GM15510 (cell line): ENCODE measurements around the gene UGT8.
A peak's percentile ranks its signal among the peaks of the same experiment; 100 is the strongest.

ENCODE experiments used
- POLR2A ChIP-seq: IDR thresholded peaks from 3 replicates; pipeline ENCODE4 v1.6.1; 2011; ENCODE audit warnings: borderline replicate concordance; ENCODE audit not compliant: insufficient read length; ENCODE audit errors: extremely low read depth

Gene UGT8, protein sequence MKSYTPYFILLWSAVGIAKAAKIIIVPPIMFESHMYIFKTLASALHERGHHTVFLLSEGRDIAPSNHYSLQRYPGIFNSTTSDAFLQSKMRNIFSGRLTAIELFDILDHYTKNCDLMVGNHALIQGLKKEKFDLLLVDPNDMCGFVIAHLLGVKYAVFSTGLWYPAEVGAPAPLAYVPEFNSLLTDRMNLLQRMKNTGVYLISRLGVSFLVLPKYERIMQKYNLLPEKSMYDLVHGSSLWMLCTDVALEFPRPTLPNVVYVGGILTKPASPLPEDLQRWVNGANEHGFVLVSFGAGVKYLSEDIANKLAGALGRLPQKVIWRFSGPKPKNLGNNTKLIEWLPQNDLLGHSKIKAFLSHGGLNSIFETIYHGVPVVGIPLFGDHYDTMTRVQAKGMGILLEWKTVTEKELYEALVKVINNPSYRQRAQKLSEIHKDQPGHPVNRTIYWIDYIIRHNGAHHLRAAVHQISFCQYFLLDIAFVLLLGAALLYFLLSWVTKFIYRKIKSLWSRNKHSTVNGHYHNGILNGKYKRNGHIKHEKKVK

DNA sequence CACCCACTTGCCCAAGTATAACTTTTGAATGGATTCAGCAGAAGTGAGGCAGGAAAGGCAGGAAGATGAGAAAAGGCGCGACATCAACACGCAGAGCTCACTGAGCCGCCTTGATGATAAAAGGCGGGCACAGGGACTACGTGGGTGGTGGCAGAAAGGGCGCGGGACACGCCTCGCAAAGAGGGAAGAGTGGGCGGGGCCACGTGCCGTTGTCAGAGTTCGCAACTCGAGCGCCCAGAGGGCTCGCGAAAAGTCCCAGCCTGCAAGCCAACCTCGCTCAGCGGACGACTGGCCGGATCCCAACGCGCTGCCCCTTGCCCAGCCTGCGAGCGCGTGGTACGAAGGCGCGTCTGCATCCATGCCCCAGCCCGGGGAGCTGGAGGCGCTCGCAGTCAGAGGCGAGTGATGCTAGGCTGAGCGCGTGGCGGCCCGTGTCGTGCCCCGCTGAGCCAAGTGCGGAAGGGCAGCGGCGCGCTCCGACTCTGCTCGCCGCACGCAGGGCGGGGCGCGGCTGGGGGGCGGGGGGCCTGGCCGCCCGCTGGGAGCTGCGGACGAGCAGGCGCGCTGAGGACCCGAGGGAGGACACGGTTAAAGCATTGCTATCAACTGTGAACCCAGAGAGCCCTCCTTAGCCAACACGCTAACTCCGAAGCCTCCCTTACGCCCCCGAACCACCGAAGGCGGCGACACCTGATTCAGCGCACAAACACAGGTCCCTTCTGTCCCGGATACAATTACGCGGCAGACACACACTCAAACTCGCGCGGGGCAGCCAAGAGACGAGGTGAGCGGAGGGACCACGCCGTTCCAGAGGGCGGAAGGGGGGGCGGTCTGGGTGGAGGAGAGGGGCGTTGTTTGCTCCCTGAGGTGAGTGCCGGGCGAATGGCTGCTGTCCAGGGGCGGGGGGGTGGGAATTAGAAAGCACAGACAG, at the start of gene UGT8:
TSS of gene UGT8 (plus strand) at position 617 of the 931 bp plus-strand sequence. CDS start 24,074 bp downstream, outside the sequence.
- peak; percentile 40 for TF ChIP-seq POLR2A

DNA sequence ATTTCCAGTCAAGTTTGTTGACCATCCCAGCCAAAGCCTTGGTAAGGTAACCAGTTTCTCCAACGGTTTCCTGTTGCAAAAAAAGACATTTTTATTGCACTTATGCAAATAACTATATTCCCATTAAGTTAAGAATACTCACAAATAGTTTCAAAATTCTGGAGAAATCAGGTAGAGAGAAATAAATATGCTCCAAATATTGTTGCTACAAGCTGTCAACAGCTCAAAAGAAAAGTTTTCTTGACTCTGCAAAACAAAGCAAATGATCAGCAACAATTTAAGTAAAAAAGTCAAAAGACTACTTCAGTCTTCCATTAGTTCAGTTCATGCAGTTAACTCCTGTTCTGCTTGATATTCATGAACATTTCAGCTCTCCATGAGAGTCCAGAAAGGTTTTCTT, 49.0 kb upstream of the UGT8 start:
- TF ChIP-seq POLR2A: no peak

DNA sequence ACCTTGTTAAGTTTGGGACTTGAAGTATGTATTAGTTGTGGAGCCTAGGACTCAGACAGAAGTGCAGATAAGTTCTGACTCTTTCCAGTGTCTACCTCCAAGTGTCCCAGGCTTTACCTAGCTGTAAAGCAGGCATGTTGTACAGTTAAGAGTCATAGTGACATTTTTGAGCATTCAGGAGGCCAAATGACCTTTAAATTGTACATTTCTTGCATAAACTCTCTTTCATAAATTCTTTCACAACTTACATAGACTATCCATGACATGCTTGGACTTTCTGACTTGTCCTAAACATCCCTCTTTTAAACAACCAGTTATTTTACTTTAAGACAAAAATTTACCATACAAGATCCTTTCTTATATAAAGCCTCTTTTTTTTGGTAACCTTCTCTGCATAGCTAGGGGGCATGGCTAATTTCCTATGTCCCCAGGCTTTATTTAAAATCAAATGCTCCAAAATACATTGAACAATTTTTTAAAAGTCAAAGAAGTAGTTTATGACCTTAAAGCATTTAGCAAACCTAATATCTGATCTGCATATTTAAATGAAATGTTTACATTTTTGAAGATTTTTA, 40.1 kb upstream of the UGT8 start:
- TF ChIP-seq POLR2A: no peak

DNA sequence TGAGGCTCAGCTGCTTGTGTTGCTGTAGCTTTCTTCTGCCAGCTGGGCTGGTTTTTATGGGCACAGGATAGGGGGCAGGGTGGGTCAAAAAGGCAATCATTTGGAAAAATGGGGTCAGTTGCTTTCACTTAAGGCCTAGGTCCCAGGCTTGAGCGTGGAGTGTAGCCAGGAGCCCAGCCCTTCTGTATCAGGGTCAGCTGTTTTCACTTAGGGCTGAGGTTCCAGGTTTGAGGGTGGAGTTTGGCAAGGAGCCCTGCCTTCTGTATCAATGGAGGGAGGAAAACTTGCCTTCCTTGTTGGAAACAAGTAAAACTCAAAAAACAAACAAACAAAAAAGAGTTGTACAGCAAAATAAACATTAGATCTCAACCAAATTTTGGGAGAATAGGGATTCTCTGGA, 37.0 kb upstream of the UGT8 start:
- TF ChIP-seq POLR2A: no peak

DNA sequence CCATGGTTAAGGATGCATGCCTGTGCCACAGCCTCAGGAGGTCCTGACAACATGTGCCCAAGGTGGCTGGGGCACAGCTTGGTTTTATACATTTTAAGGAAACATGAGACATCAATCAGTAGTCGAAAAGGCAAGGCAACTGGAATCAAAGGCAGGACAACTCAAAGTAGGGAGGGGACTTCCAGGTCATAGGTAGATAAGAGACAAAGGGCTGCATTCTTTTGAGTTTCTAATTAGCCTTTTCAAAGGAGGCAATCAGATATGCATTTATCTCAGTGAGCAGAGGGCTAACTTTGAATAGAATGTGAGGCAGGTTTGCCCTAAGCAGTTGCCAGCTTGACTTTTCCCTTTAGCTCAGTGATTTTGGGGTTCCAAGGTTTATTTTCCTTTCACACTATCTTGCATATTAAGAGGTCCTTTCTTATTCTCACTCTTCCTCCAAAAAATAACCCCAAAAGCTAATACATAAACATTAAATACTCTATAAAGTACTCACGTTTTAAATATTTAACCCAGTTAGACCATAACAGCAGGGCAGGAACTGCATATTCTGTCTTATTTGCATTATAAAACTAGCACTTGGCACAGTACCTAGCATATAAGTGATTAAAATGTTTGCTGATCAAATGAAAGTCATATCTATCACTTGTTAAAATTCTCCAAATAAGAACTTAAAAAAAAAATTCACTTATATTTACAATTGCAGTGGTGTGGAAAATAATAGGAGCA, 36.3 kb upstream of the UGT8 start:
- TF ChIP-seq POLR2A: no peak

DNA sequence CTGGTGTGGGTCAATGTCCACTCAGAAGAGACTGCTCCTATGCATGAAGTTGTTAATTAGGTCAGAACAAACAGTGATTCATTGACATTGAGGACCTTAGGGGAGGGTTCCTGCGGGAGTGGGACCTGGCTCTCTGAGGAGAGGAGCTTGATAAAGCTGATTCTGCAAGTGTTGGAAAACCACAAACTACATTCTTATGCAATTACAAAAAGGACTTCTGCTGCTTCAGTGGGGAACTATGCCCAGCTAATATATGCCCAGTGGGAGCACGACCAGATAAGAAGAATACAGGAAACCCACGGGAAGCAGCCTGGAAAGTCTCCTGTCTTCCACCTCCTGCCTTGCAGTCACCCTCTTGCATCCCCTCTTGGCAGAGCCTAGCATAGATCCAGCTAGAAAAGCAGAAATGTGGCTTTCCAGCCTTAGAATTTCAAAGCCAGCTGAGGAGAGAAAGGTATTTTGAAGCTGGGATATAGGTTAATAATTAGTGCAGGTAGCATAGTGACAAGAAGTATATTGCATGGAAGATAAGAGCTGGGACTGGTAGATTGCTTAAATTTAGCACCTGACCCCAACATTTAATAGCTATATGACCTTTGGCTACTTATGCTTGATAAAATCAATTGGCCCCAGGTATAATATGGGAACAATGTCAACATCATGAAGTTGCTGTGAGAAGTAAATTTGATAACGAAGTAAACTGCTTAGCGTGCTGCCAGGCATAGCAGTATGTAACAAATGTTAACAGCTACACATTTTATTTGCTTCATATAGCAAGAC, 34.9 kb upstream of the UGT8 start:
- no peak for TF ChIP-seq POLR2A

DNA sequence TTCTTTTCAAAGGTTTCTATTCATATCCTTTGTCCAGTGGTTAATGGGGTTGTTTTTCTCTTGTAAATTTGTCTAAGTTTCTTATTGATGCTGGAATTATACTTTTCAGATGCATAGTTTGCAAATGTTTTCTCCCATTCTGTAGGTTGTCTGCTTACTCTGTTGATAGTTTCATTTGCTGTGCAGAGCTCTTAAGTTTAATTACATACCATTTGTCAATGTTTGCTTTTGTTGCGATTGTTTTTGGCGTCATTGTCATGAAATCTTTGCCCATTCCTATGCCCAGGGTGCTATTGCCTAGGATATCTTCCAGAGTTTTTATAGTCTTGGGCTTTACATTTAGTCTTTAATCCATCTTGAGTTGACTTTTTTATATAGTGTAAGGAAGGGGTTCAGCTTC, 21.2 kb upstream of the UGT8 start:
- TF ChIP-seq POLR2A: no peak

DNA sequence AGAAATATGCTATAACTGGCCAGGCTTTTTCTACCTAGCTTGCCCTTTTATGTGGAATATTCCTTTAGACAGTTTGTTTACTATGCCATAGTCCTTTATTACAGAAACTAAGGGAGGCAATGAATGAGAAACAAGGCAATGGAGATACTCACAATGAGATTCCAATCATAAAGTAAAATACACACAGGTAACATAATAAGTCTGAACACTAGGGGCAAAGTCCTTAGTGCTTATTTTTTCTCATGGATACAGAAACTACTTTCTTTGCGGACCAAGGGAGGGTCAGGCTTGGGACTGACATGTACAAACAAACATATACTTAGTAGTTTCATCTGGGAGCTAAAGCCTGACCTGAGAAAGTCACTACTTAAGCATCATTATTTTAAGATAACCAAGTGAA, 16.0 kb upstream of the UGT8 start:
- TF ChIP-seq POLR2A: no peak

DNA sequence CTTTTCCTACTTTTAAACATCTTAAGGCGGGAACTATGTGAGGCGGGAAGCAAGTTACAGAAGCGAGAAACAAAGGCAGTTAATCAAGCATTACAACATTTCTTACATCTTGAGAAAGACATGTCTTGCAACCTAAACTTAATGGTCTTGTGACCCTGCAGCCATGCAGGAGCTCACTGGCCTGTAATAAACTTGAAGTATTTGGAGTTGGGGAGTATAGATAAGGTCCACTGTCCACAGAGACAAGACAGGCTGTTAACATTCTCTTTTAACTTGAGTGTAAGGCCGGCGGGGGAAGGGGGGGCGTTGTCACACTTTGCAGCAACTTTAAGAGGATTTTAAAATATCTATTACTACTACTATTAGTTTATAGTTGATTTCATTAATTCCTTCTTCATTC, 10.3 kb upstream of the UGT8 start:
- no peak for TF ChIP-seq POLR2A

DNA sequence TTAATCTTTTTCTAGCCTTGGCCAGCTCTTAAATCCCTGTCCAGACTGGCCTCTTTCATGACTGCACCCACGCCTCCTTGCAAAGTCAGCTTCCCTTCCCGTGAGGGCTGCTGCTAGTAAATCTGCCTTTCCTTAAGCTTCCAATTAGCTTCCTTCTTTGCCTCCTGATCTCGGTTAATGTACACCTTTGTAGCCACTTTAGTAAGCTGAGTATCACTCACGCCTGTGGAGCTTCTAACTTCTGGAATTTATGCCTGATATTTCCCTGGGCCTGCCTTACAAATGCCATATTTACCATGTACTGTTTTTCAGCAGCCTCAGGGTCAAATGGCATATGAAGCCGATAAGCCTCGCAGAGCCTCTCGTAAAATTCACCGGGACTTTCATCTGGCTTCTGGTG, 5.1 kb upstream of the UGT8 start:
- no peak for TF ChIP-seq POLR2A

DNA sequence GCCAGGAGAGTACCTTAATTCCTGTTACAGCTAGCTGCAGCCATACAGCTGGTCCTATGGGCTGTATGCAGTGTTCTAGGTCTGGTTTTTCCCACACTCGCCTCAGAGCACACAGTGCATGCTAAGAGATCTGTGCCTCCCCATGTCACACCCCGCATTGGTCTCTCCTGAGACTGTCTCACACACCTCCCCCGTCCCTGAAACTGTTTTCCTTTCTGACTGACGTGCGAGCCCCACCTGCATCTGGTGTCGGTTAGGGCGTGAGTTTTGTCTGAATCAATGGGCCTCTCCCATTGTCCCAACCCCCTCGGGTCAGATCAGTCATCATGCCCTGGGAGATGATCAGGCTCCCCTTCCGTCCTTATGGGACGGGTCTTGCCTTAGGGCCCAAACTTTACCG, 3.4 kb upstream of the UGT8 start:
- TF ChIP-seq POLR2A: no peak

DNA sequence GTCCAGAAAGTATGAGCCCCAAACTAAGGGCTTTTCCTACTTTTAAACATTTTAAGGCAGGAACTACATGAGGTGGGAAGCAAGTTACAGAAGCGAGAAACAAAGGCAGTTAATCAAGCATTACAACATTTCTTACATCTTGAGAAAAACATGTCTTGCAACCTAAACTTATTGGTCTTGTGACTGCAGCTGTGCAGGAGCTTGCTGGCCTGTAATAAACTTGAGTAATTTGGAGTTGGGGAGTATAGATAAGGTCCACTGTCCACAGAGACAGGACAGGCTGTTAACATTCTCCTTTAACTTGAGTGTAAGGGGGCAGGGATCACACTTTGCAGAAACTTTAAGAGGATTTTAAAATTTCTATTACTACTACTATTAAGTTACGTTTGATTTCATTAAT, 2.7 kb upstream of the UGT8 start:
- no peak for TF ChIP-seq POLR2A

DNA sequence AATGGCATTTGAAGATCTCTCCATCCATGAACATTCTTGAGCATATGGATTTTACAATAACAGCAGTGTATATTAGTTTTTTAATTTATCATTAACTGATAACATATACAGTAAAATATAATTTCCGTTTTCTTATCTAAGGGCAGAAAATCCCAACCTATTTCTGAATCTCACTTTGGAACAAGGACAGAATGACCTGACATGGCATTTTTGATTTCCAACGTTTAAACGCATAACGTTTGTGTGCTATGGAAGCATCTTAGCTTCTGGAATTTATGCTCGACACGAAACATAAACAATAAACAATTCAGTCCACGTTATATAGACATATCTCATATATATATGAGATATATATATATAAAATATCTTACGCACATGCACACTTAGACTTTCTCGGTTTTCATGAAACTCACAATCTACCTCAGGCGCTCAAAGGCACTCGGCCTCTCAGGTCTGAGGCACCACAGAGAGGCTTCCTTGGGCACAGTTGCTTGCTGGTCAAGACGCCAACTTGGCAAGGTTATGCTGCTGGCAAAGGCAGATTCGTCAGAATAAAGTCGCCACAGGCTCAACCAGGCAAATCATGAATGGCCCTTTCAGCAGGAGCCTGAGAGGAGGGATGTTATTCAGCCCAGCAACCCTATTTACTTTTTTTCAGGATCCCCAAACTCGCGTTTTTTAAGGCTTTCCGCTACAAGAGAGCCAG, 1.0 kb upstream of the UGT8 start:
- TF ChIP-seq POLR2A: no peak
